HepG2 (cell line): Measurements from ENCODE around the gene HSPA1L. TPM values are rescaled to one million over a fixed set of nuclear protein-coding genes. Genes with fewer than 3 reads are reported as not detected.
A peak's percentile ranks its signal among the peaks of the same experiment; 100 is the strongest.

Experiments used
- HOXA7 ChIP-seq: sonication (generic); formaldehyde crosslinking; IDR thresholded peaks from 2 replicates; pipeline ENCODE4 v1.8.1; 2022; ENCODE audit warnings: mild to moderate bottlenecking, missing genetic modification reagents, moderate library complexity
- LCORL ChIP-seq, 2 experiments: fragments of 450-650 bp in 1 of 2; sonication (generic) in 1 of 2; formaldehyde crosslinking in 1 of 2; IDR thresholded peaks; 2 replicates each; pipeline versions ENCODE4 v1.5.0 to v1.6.1; 2017 to 2020; ENCODE audit warnings: antibody characterized with exemption in 1 of 2, missing genetic modification reagents in 1 of 2
- RCOR2 ChIP-seq: IDR thresholded peaks from 2 replicates; pipeline ENCODE4 v1.6.1; 2016; ENCODE audit warnings: missing biosample characterization, missing genetic modification reagents
- SNAPC2 ChIP-seq: sonication (generic); formaldehyde crosslinking; IDR thresholded peaks from 2 replicates; pipeline ENCODE4 v1.8.1; 2022; ENCODE audit warnings: mild to moderate bottlenecking, missing genetic modification reagents
- TAF1 ChIP-seq: sonication (generic); formaldehyde crosslinking; IDR thresholded peaks from 2 replicates; pipeline ENCODE4 v1.4.0; 2020; ENCODE audit warnings: missing genetic modification reagents
- ZBTB21 ChIP-seq: sonication (generic); formaldehyde crosslinking; IDR thresholded peaks from 2 replicates; pipeline ENCODE4 v1.4.0; 2020; ENCODE audit warnings: missing genetic modification reagents
- ZC3H4 ChIP-seq: sonication (generic); formaldehyde crosslinking; IDR thresholded peaks from 2 replicates; pipeline ENCODE4 v1.4.0; 2020; ENCODE audit warnings: missing genetic modification reagents, borderline replicate concordance
- ZNF234 ChIP-seq: sonication (generic); formaldehyde crosslinking; conservative IDR thresholded peaks from 2 replicates; pipeline ENCODE4 v1.5.1; 2020; ENCODE audit warnings: mild to moderate bottlenecking, missing genetic modification reagents
- ZNF335 ChIP-seq: sonication (generic); formaldehyde crosslinking; IDR thresholded peaks from 2 replicates; pipeline ENCODE4 v1.4.0; 2020; ENCODE audit warnings: missing genetic modification reagents
- ZNF543 ChIP-seq: sonication (generic); formaldehyde crosslinking; IDR thresholded peaks from 2 replicates; pipeline ENCODE4 v1.4.0; 2020; ENCODE audit warnings: mild to moderate bottlenecking, missing genetic modification reagents
- ZNF570 ChIP-seq: sonication (generic); formaldehyde crosslinking; IDR thresholded peaks from 2 replicates; pipeline ENCODE4 v1.4.0; 2020; ENCODE audit warnings: mild to moderate bottlenecking, missing genetic modification reagents, borderline replicate concordance
- ZNF598 ChIP-seq: sonication (generic); formaldehyde crosslinking; IDR thresholded peaks from 2 replicates; pipeline ENCODE4 v1.5.1; 2020; ENCODE audit warnings: mild to moderate bottlenecking, missing genetic modification reagents, borderline replicate concordance
- ZNF619 ChIP-seq: sonication (generic); formaldehyde crosslinking; IDR thresholded peaks from 2 replicates; pipeline ENCODE4 v1.4.0; 2020; ENCODE audit warnings: mild to moderate bottlenecking, missing genetic modification reagents
- polyA plus RNA-seq, 8 experiments: library from polyadenylated mRNA; depleted of rRNA in 3 of 8; stranded (reverse) in 7 of 8; unstranded in 1 of 8; fragments of >200 nt; fragmentation: Illumina TruSeq in 4 of 8; extraction: Trizol in 4 of 8; gene quantifications; 2 replicates each; pipeline versions ENCODE4 v1.2.1 to v1.2.3, GENCODE V29; 2011 to 2016; ENCODE audit warnings: low read depth in 4 of 8, missing spikeins in 1 of 8, mixed read lengths in 1 of 8; ENCODE audit not compliant: insufficient read depth in 1 of 8
- total RNA-seq, 5 experiments: library from RNA; depleted of rRNA; stranded (reverse); fragments of >200 nt; fragmentation: Illumina TruSeq; extraction: Trizol; gene quantifications; 2 replicates each; pipeline ENCODE4 v1.2.3, GENCODE V29; 2016; ENCODE audit warnings: low read depth in 1 of 5
- TF ChIP-seq, protein P1 (sequence below): sonication (generic); formaldehyde crosslinking; IDR thresholded peaks from 2 replicates; pipeline ENCODE4 v1.4.0; 2020; ENCODE audit warnings: missing genetic modification reagents
- TF ChIP-seq, protein P2 (sequence below): sonication (generic); formaldehyde crosslinking; IDR thresholded peaks from 2 replicates; pipeline ENCODE4 v1.9.0; 2021; ENCODE audit warnings: missing genetic modification reagents, mild to moderate bottlenecking, borderline replicate concordance
- TF ChIP-seq, protein P3 (sequence below): sonication (generic); formaldehyde crosslinking; IDR thresholded peaks from 2 replicates; pipeline ENCODE4 v1.4.0; 2020; ENCODE audit warnings: missing genetic modification reagents
- TF ChIP-seq, protein P4 (sequence below): IDR thresholded peaks from 2 replicates; pipeline ENCODE4 v1.6.1; 2016; ENCODE audit warnings: low read depth, borderline replicate concordance
- TF ChIP-seq, protein P5 (sequence below): sonication (generic); formaldehyde crosslinking; IDR thresholded peaks from 2 replicates; pipeline ENCODE4 v1.9.0; 2022; ENCODE audit warnings: low read depth, missing genetic modification reagents

Gene HSPA1L
- total and polyA plus RNA-seq, 2 of the 13 experiments (the other 11 are each of a cell fraction or from before 2014, with no cell fraction given), result 0.55 to 1.0 TPM

DNA sequence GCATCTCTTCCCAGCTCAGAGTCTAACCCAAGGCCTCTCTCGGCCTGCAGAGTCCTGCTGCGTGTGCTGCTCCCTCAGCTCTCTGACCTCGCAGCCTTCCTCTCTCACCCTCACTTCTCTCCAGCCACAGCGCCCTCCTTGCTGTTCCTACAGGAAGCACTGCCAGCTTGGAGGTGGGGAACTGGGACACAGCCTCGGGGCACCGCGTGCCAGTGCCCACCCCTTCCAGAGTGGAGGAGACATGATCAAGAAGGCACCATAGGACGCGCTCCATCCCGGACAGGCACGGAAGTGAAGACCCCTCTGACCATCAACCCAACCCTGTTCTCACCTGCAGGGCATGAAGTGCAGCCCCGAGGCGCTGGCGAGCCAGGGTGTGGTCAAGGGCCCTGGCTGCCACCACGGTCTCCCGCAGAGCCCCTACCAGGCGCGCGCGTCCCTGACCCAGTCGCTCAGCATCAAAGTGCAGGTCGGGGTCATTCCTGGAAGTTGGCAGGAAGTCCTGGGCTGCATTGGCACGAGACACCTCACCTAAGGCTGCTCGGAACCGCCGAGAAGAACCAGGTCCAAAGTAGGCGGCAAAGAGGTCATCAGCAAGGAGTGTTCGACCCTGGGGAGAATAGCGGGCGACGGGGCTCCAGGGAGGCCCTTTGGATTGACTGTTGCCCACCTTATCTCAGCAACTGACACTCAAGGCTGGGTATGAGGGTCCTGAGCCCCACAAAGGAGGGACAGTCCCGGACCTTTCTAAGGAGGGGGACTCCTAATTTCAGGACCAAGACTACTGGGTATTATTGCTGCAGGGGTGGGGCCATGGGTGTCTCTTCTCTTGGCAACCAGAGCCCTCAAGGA lies 39.2 kb downstream of the HSPA1L start (continued):
- TF ChIP-seq, protein P1, sequence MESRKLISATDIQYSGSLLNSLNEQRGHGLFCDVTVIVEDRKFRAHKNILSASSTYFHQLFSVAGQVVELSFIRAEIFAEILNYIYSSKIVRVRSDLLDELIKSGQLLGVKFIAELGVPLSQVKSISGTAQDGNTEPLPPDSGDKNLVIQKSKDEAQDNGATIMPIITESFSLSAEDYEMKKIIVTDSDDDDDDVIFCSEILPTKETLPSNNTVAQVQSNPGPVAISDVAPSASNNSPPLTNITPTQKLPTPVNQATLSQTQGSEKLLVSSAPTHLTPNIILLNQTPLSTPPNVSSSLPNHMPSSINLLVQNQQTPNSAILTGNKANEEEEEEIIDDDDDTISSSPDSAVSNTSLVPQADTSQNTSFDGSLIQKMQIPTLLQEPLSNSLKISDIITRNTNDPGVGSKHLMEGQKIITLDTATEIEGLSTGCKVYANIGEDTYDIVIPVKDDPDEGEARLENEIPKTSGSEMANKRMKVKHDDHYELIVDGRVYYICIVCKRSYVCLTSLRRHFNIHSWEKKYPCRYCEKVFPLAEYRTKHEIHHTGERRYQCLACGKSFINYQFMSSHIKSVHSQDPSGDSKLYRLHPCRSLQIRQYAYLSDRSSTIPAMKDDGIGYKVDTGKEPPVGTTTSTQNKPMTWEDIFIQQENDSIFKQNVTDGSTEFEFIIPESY, result peak; percentile 53; the same call in 1 of the 2 replicates
- TF ChIP-seq, protein P2, sequence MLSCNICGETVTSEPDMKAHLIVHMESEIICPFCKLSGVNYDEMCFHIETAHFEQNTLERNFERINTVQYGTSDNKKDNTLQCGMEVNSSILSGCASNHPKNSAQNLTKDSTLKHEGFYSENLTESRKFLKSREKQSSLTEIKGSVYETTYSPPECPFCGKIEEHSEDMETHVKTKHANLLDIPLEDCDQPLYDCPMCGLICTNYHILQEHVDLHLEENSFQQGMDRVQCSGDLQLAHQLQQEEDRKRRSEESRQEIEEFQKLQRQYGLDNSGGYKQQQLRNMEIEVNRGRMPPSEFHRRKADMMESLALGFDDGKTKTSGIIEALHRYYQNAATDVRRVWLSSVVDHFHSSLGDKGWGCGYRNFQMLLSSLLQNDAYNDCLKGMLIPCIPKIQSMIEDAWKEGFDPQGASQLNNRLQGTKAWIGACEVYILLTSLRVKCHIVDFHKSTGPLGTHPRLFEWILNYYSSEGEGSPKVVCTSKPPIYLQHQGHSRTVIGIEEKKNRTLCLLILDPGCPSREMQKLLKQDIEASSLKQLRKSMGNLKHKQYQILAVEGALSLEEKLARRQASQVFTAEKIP, result no peak
- TF ChIP-seq SNAPC2 (CRISPR knock-in tag) (no peak), ZBTB21 (CRISPR knock-in tag) (no peak), ZNF619 (CRISPR knock-in tag) (0 out of 2 replicates have a peak, but pooled peaks have one; percentile 53), ZNF598 (CRISPR knock-in tag) (0 out of 2 replicates have a peak, but pooled peaks have one; percentile 63), LCORL (IDR thresholded peaks at IDR 0.05) (no peak), LCORL (CRISPR knock-in tag; IDR thresholded peaks at IDR 0.05) (peak; percentile 73; the same call in 1 of the 2 replicates), ZNF570 (CRISPR knock-in tag) (no peak), TAF1 (no peak), ZNF543 (CRISPR knock-in tag) (no peak), ZNF335 (peak; percentile 46; the same call in 1 of the 2 replicates), ZC3H4 (CRISPR knock-in tag) (no peak), HOXA7 (CRISPR knock-in tag) (no peak), RCOR2 (CRISPR knock-in tag) (no peak), ZNF234 (CRISPR knock-in tag) (no peak)
- TF ChIP-seq, protein P3, sequence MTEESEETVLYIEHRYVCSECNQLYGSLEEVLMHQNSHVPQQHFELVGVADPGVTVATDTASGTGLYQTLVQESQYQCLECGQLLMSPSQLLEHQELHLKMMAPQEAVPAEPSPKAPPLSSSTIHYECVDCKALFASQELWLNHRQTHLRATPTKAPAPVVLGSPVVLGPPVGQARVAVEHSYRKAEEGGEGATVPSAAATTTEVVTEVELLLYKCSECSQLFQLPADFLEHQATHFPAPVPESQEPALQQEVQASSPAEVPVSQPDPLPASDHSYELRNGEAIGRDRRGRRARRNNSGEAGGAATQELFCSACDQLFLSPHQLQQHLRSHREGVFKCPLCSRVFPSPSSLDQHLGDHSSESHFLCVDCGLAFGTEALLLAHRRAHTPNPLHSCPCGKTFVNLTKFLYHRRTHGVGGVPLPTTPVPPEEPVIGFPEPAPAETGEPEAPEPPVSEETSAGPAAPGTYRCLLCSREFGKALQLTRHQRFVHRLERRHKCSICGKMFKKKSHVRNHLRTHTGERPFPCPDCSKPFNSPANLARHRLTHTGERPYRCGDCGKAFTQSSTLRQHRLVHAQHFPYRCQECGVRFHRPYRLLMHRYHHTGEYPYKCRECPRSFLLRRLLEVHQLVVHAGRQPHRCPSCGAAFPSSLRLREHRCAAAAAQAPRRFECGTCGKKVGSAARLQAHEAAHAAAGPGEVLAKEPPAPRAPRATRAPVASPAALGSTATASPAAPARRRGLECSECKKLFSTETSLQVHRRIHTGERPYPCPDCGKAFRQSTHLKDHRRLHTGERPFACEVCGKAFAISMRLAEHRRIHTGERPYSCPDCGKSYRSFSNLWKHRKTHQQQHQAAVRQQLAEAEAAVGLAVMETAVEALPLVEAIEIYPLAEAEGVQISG (CRISPR knock-in tag), result no peak
- TF ChIP-seq, protein P4, sequence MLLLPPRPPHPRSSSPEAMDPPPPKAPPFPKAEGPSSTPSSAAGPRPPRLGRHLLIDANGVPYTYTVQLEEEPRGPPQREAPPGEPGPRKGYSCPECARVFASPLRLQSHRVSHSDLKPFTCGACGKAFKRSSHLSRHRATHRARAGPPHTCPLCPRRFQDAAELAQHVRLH (CRISPR knock-in tag), result 0 out of 2 replicates have a peak, but pooled peaks have one; percentile 15
- TF ChIP-seq, protein P5, sequence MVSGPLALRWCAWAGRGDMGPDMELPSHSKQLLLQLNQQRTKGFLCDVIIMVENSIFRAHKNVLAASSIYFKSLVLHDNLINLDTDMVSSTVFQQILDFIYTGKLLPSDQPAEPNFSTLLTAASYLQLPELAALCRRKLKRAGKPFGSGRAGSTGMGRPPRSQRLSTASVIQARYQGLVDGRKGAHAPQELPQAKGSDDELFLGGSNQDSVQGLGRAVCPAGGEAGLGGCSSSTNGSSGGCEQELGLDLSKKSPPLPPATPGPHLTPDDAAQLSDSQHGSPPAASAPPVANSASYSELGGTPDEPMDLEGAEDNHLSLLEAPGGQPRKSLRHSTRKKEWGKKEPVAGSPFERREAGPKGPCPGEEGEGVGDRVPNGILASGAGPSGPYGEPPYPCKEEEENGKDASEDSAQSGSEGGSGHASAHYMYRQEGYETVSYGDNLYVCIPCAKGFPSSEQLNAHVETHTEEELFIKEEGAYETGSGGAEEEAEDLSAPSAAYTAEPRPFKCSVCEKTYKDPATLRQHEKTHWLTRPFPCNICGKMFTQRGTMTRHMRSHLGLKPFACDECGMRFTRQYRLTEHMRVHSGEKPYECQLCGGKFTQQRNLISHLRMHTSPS (CRISPR knock-in tag), result peak; percentile 76
